ENCODE measurements around the gene CCDC34.

DNA sequence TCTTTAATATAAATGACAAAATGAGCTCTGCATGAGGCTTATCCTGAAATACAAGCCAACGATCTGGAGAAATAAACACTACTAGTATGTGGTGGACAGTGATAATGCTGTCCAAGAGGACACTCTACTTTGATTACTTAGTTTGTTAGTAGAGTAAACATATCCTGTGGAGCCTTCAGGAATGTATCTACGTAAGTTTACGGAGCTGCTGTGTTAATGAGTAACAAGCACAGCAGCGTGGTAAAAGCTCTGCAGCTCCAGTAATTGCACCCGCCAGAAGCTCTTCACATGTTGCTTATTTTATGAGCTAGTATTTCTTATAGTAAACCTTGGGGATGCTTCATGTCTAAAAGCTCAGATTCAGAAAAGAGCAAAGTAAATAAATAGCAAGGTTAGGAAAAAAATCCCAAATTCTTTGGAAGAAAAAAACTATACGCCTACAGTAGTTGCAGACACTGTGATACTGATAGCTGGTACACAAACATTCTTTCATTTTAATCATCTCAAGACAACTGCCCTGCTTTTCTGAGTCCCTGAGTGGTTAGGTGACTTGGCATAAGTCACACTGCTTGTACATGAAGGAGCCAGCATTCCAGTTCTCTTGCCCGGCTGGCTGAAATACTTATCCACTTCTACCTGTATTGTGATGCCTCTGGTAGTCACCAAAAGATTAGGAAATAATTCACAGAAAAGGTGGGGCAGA is 32.7 kb upstream of the CCDC34 start:
- TF ChIP-seq, protein P1, sequence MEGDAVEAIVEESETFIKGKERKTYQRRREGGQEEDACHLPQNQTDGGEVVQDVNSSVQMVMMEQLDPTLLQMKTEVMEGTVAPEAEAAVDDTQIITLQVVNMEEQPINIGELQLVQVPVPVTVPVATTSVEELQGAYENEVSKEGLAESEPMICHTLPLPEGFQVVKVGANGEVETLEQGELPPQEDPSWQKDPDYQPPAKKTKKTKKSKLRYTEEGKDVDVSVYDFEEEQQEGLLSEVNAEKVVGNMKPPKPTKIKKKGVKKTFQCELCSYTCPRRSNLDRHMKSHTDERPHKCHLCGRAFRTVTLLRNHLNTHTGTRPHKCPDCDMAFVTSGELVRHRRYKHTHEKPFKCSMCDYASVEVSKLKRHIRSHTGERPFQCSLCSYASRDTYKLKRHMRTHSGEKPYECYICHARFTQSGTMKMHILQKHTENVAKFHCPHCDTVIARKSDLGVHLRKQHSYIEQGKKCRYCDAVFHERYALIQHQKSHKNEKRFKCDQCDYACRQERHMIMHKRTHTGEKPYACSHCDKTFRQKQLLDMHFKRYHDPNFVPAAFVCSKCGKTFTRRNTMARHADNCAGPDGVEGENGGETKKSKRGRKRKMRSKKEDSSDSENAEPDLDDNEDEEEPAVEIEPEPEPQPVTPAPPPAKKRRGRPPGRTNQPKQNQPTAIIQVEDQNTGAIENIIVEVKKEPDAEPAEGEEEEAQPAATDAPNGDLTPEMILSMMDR (conservative IDR thresholded peaks at IDR 0.05; ENCODE audit: low read length): no peak
- no peak for TF ChIP-seq EZH2phosphoT487 (IDR thresholded peaks at IDR 0.05; ENCODE audit: borderline replicate concordance, low read depth, low read length)

All from OCI-LY7 (cell line).